Ovary (tissue), 3 donors: Measurements from ENCODE around the gene UBXN7.
"Not testable (repeated sequence)": the region's sequence is repeated elsewhere in the genome, so short reads cannot be mapped to it uniquely, and the experiment has no call there.

Source experiments
- CTCF ChIP-seq, 3 donors: fragments of 450-650 bp in 2 of 3; fragments of 200-600 bp in 1 of 3; IDR thresholded peaks; one replicate each; pipeline versions ENCODE4 v1.5.1 to v1.8.0; 2016 to 2022; ENCODE audit warnings: antibody characterized with exemption in 3 of 3, mild to moderate bottlenecking in 1 of 3
- EP300 ChIP-seq: sonication (generic); formaldehyde crosslinking; IDR thresholded peaks from one replicate; pipeline ENCODE4 v1.6.1; 2017; ENCODE audit warnings: antibody characterized with exemption
- donor health status: DM: no; HTN: no; CAD: no.

- not testable (repeated sequence) for TF ChIP-seq CTCF (IDR thresholded peaks at IDR 0.05); EP300
These were observed 45.4 kb downstream of the UBXN7 start for GRCh38 chr3:196386797-196387196.
